ENCODE measurements around the gene PCDHA7. TPM values are rescaled to one million over a fixed set of nuclear protein-coding genes. Genes with fewer than 3 reads are reported as not detected.
"Not testable (repeated sequence)": the region's sequence is repeated elsewhere in the genome, so short reads cannot be mapped to it uniquely, and the experiment has no call there.

Gene PCDHA7
- 1 to 10 TPM in 1 of 5 donors, under 1 TPM in 1, not detected in 3; 0.92 to 1.4 TPM for total RNA-seq
- polyA plus RNA-seq, result under 1 TPM in 1 of 3 donors, not detected in 2; 0.18 TPM
- long read RNA-seq, donor 1, result 0 reads
- long read RNA-seq, donor 2, full-length matches to known transcripts, result 1 of 1 reads
- long read RNA-seq, donor 2, partial matches to known transcripts, result 0 of 1 reads
- long read RNA-seq, donor 2, other reads (novel, unspliced or antisense), result 0 of 1 reads
- long read RNA-seq, donor 3, partial matches to known transcripts, result 0 of 1 reads
- long read RNA-seq, donor 3, other reads (novel, unspliced or antisense), result 0 of 1 reads
- long read RNA-seq, donor 4, result 0 reads
- long read RNA-seq, donor 5, result 0 reads
- long read RNA-seq, donor 6, result 0 reads
- long read RNA-seq, donor 7, partial matches to known transcripts, result 0 of 1 reads
- long read RNA-seq, donor 7, other reads (novel, unspliced or antisense), result 0 of 1 reads
- long read RNA-seq, donor 8, result 0 reads
- long read RNA-seq, donor 9, partial matches to known transcripts, result 0 of 1 reads
- long read RNA-seq, donor 9, other reads (novel, unspliced or antisense), result 0 of 1 reads
- long read RNA-seq, donor 10, result 0 reads

- TF ChIP-seq EP300 (IDR thresholded peaks at IDR 0.05), result no peak
- TF ChIP-seq POLR2A (IDR thresholded peaks at IDR 0.05), result no peak
- TF ChIP-seq CTCF (IDR thresholded peaks at IDR 0.05), result no peak
- TF ChIP-seq POLR2AphosphoS5 (IDR thresholded peaks at IDR 0.05), result no peak
- peak within 1 kb of the TSS in 3 of 4 donors; percentile 9 to 24 (median 13) for H3K4me3 ChIP-seq
- WGBS, 5 donors, result 10 to 18% (median 12%) methylated on average over 8 of the region's 8 CpGs
- intact Hi-C loops (cut with DNase I; ENCODE audit: low total_unique reads), result no loop called here
- no peaks in the 10 kb centered on the region for H3K36me3 ChIP-seq
- DNase-seq, result peak in 1 of 2 donors; percentile 28
- peaks cover 0 to 71% (median 4%) of the 10 kb centered on the region in 3 donors for H3K27me3 ChIP-seq
- no peaks in the 10 kb centered on the region for H3K4me1 ChIP-seq
- H3K9me3 ChIP-seq, result peaks cover 28 to 70% (median 53%) of the 10 kb centered on the region in 4 donors
- H3K27ac ChIP-seq, result no peak within 1 kb of the TSS
These were observed at the start of gene PCDHA7 for GRCh38 chr5:140833993-140834392. TSS of gene PCDHA7 (plus strand) at chr5:140834269. CDS start at chr5:140834384, 115 bp downstream.

GRCh38 chr5:140785905-140786686 is 48.0 kb upstream of the PCDHA7 start, which contains the start of gene PCDHA1:
TSS of gene PCDHA1 (plus strand) at chr5:140786140.
- no peaks in the 10 kb centered on the region for H3K36me3 ChIP-seq
- H3K9me3 ChIP-seq, result peaks cover 23 to 89% (median 83%) of the 10 kb centered on the region in 4 donors
- H3K27ac ChIP-seq, result no peak within 1 kb of the TSS
- 20 to 44% (median 21%) methylated on average over 20 to 29 of the region's 29 CpGs for WGBS, 5 donors
- no peak within 1 kb of the TSS for H3K4me3 ChIP-seq
- intact Hi-C loops (cut with DNase I; ENCODE audit: low total_unique reads), result no loop called here
- peaks cover 0 to 42% (median 0%) of the 10 kb centered on the region in 3 donors for H3K27me3 ChIP-seq
- DNase-seq, result no peak
- no peaks in the 10 kb centered on the region for H3K4me1 ChIP-seq
- TF ChIP-seq EP300 (IDR thresholded peaks at IDR 0.05) (no peak), POLR2A (IDR thresholded peaks at IDR 0.05) (no peak), CTCF (IDR thresholded peaks at IDR 0.05) (no peak), POLR2AphosphoS5 (IDR thresholded peaks at IDR 0.05) (no peak)

GRCh38 chr5:140787422-140787821 is 46.6 kb upstream of the PCDHA7 start:
- H3K27ac ChIP-seq; H3K4me1 ChIP-seq; intact Hi-C loops (cut with DNase I; ENCODE audit: low total_unique reads); H3K4me3 ChIP-seq; H3K36me3 ChIP-seq; DNase-seq: not testable (repeated sequence)
- WGBS, 5 donors, result 44 to 64% (median 51%) methylated on average over 16 to 44 of the region's 44 CpGs
- Histone ChIP-seq H3K27me3 (peaks cover 0 to 42% (median 3%) of the 10 kb centered on the region in 3 donors), H3K9me3 (peaks cover 23 to 89% (median 82%) of the 10 kb centered on the region in 4 donors)

GRCh38 chr5:140787849-140788504 is 46.1 kb upstream of the PCDHA7 start:
- not testable (repeated sequence) for H3K4me3 ChIP-seq
- peaks cover 23 to 89% (median 82%) of the 10 kb centered on the region in 4 donors for H3K9me3 ChIP-seq
- H3K27me3 ChIP-seq, result peaks cover 0 to 38% (median 3%) of the 10 kb centered on the region in 3 donors

GRCh38 chr5:140791089-140791488 is 43.0 kb upstream of the PCDHA7 start:
- 22 to 71% (median 27%) methylated on average over 2 of the region's 2 CpGs for WGBS, 5 donors
- H3K9me3 ChIP-seq, result peaks cover 24 to 94% (median 86%) of the 10 kb centered on the region in 4 donors
- DNase-seq, result no peak
- no peaks in the 10 kb centered on the region for H3K36me3 ChIP-seq
- H3K27ac ChIP-seq, result no peak overlapping the region
- intact Hi-C loops (cut with DNase I; ENCODE audit: low total_unique reads), result no loop called here
- H3K4me3 ChIP-seq, result no peak overlapping the region
- TF ChIP-seq POLR2A (IDR thresholded peaks at IDR 0.05), result no peak
- no peak for TF ChIP-seq EP300 (IDR thresholded peaks at IDR 0.05)
- no peak for TF ChIP-seq CTCF (IDR thresholded peaks at IDR 0.05)
- no peak for TF ChIP-seq POLR2AphosphoS5 (IDR thresholded peaks at IDR 0.05)
- H3K4me1 ChIP-seq, result no peaks in the 10 kb centered on the region
- peaks cover 0 to 56% (median 11%) of the 10 kb centered on the region in 3 donors for H3K27me3 ChIP-seq

More at GRCh38 chr5:140787849-140788504, 46.1 kb upstream of the PCDHA7 start:
- 41 to 50% (median 46%) methylated on average over 17 to 70 of the region's 70 CpGs for WGBS, 5 donors
- DNase-seq; H3K36me3 ChIP-seq; H3K27ac ChIP-seq; intact Hi-C loops (cut with DNase I; ENCODE audit: low total_unique reads); H3K4me1 ChIP-seq: not testable (repeated sequence)
